ENCODE measurements around the gene C4orf36.

DNA sequence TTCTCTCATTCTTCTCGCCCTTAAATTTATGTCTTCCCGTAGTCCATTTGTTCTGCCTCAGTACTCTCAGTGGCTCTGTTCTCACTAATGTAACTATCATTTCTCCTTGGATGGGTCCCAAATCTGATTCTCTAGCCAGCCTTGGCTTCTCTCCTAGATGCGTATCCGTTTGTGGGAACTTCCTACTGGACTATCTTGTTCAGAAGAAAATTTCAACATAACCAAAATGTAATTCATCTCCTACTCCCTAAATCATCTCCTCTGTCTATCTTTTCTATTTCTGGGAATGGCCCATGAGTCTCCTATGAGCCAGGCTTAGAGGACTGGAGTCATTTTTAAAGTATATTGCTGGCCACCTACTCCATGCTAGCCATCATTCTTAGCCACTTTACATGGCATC is 4.4 kb upstream of the C4orf36 start:
- TF ChIP-seq POLR2A (IDR thresholded peaks at IDR 0.05), result no peak
- TF ChIP-seq, protein P1, sequence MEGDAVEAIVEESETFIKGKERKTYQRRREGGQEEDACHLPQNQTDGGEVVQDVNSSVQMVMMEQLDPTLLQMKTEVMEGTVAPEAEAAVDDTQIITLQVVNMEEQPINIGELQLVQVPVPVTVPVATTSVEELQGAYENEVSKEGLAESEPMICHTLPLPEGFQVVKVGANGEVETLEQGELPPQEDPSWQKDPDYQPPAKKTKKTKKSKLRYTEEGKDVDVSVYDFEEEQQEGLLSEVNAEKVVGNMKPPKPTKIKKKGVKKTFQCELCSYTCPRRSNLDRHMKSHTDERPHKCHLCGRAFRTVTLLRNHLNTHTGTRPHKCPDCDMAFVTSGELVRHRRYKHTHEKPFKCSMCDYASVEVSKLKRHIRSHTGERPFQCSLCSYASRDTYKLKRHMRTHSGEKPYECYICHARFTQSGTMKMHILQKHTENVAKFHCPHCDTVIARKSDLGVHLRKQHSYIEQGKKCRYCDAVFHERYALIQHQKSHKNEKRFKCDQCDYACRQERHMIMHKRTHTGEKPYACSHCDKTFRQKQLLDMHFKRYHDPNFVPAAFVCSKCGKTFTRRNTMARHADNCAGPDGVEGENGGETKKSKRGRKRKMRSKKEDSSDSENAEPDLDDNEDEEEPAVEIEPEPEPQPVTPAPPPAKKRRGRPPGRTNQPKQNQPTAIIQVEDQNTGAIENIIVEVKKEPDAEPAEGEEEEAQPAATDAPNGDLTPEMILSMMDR (IDR thresholded peaks at IDR 0.05), result no peak

All from vagina (tissue), 2 donors.